ENCODE results near the gene SPOPL.

SPOPL gene

GRCh38 chr2:138559641-138560040 lies 58.1 kb downstream of the SPOPL start:
- H3K27ac ChIP-seq (replicated peaks) = no peak overlapping the region
- no peak overlapping the region for H3K4me3 ChIP-seq (replicated peaks; ENCODE audit: insufficient read depth, low read length)
- TF ChIP-seq GABPA (IDR thresholded peaks at IDR 0.05; ENCODE audit: low read depth) (no peak), REST (IDR thresholded peaks at IDR 0.05; ENCODE audit: insufficient replicate concordance, low read depth) (no peak), POLR2AphosphoS5 (IDR thresholded peaks at IDR 0.05; ENCODE audit: low read depth) (no peak), SPI1 (IDR thresholded peaks at IDR 0.05; ENCODE audit: borderline replicate concordance, low read depth) (no peak)
- no peak for DNase-seq (ENCODE audit: low read depth in 1 of 2, low spot score in 1 of 2)
- H3K27me3 ChIP-seq (ENCODE audit: insufficient read depth, poor library complexity, severe bottlenecking) = no peaks in the 10 kb centered on the region

- no peak for DNase-seq (ENCODE audit: low read depth in 1 of 2, low spot score in 1 of 2)
- Histone ChIP-seq H3K27me3 (ENCODE audit: insufficient read depth, poor library complexity, severe bottlenecking) (no peaks in the 10 kb centered on the region), H3K4me3 (replicated peaks; ENCODE audit: insufficient read depth, low read length) (no peak overlapping the region), H3K27ac (replicated peaks) (no peak overlapping the region)
- TF ChIP-seq GABPA (IDR thresholded peaks at IDR 0.05; ENCODE audit: low read depth) = no peak
- TF ChIP-seq CTCF (IDR thresholded peaks at IDR 0.05; ENCODE audit: insufficient read depth, low read length) = no peak
- no peak for TF ChIP-seq SPI1 (IDR thresholded peaks at IDR 0.05; ENCODE audit: borderline replicate concordance, low read depth)
- TF ChIP-seq REST (IDR thresholded peaks at IDR 0.05; ENCODE audit: insufficient replicate concordance, low read depth) = no peak
- no peak for TF ChIP-seq POLR2AphosphoS5 (IDR thresholded peaks at IDR 0.05; ENCODE audit: low read depth)
Measured at GRCh38 chr2:138564586-138565229, 63.1 kb downstream of the SPOPL start.

GRCh38 chr2:138565230-138565598 lies 63.6 kb downstream of the SPOPL start:
- Histone ChIP-seq H3K27me3 (ENCODE audit: insufficient read depth, poor library complexity, severe bottlenecking) (no peaks in the 10 kb centered on the region), H3K4me3 (replicated peaks; ENCODE audit: insufficient read depth, low read length) (no peak overlapping the region), H3K27ac (replicated peaks) (no peak overlapping the region)
- TF ChIP-seq REST (IDR thresholded peaks at IDR 0.05; ENCODE audit: insufficient replicate concordance, low read depth) = no peak
- TF ChIP-seq SPI1 (IDR thresholded peaks at IDR 0.05; ENCODE audit: borderline replicate concordance, low read depth) = no peak
- no peak for TF ChIP-seq GABPA (IDR thresholded peaks at IDR 0.05; ENCODE audit: low read depth)
- no peak for TF ChIP-seq POLR2AphosphoS5 (IDR thresholded peaks at IDR 0.05; ENCODE audit: low read depth)
- no peak for TF ChIP-seq CTCF (IDR thresholded peaks at IDR 0.05; ENCODE audit: insufficient read depth, low read length)
- DNase-seq (ENCODE audit: low read depth in 1 of 2, low spot score in 1 of 2) = no peak
